ENCODE data around the gene CACNA1E. TPM values are rescaled to one million over a fixed set of nuclear protein-coding genes. Genes with fewer than 3 reads are reported as not detected.

CACNA1E gene
- total and polyA plus RNA-seq, 2 experiments from 2014 or later, result 0.32 to 1.1 TPM

- no peak for TF ChIP-seq REST (IDR thresholded peaks at IDR 0.05; ENCODE audit: unreplicated experiment)
- TF ChIP-seq ETS1 (IDR thresholded peaks at IDR 0.05), result no peak
These were observed 147.5 kb downstream of the CACNA1E start (continued) for GRCh38 chr1:181630838-181631237.

GRCh38 chr1:181632492-181632891 lies 149.2 kb downstream of the CACNA1E start:
- Mint-ChIP-seq H3K27me3 (ENCODE audit: insufficient read depth, low read depth, poor library complexity) (no peaks in the 10 kb centered on the region), H3K9me3 (no peaks in the 10 kb centered on the region), H3K36me3 (ENCODE audit: low read depth) (no peaks in the 10 kb centered on the region), H3K4me1 (peaks cover 7% of the 10 kb centered on the region; the same call in 2 of the 3 replicates), H3K4me3 (no peak overlapping the region), H3K27ac (no peak overlapping the region)
- H3K4me2 ChIP-seq, result no peak overlapping the region
- DNase-seq (ENCODE audit: low spot score) (no peak), ATAC-seq (no peak)
- 0 out of 2 replicates have a peak, but pooled peaks cover 3% of the 10 kb centered on the region for H3K9me2 ChIP-seq (ENCODE audit: insufficient read depth)
- no peak overlapping the region for H3K4me3 ChIP-seq
- no peaks in the 10 kb centered on the region for H3F3A ChIP-seq (replicated peaks; ENCODE audit: low read depth)
- TF ChIP-seq EZH2 (IDR thresholded peaks at IDR 0.05; ENCODE audit: low read depth, unreplicated experiment) (no peak), STAT1 (IDR thresholded peaks at IDR 0.05; ENCODE audit: unreplicated experiment) (no peak), CREB1 (CRISPR knock-in tag; IDR thresholded peaks at IDR 0.05; ENCODE audit: low read depth) (no peak), CTCF (conservative IDR thresholded peaks at IDR 0.05; ENCODE audit: low read depth in 2 of 2) (0 out of 4 replicates have a peak, but pooled peaks of 1 of the 2 experiments have one; percentile 1), ZNF462 (CRISPR knock-in tag; IDR thresholded peaks at IDR 0.05) (no peak), NANOG (IDR thresholded peaks at IDR 0.05; ENCODE audit: borderline replicate concordance) (no peak), EZH2phosphoT487 (IDR thresholded peaks at IDR 0.05; ENCODE audit: unreplicated experiment) (no peak)
- H4K20me1 ChIP-seq (replicated peaks; ENCODE audit: insufficient read depth), result no peaks in the 10 kb centered on the region
- no peaks in the 10 kb centered on the region for H3K4me1 ChIP-seq (ENCODE audit: insufficient read depth)
- no peak overlapping the region for H2AFZ ChIP-seq
- H3K27me3 ChIP-seq (ENCODE audit: insufficient read depth), result no peaks in the 10 kb centered on the region
- no peak overlapping the region for H3K27ac ChIP-seq (ENCODE audit: low read depth)
- H3K79me2 ChIP-seq (replicated peaks; ENCODE audit: insufficient read depth), result no peaks in the 10 kb centered on the region
- no peaks in the 10 kb centered on the region for H3K36me3 ChIP-seq (ENCODE audit: insufficient read depth)
